HUES6 (cell line): ENCODE measurements around the gene USP17L15.
"Not testable (repeated sequence)": the region's sequence is repeated elsewhere in the genome, so short reads cannot be mapped to it uniquely, and the experiment has no call there.

Experiments
- H3K27ac ChIP-seq: 2 replicates; pipeline ENCODE4 v1.7.0; 2013; ENCODE audit warnings: low read depth, mild to moderate bottlenecking, low read length, inconsistent platforms
- H3K27me3 ChIP-seq: 2 replicates; pipeline ENCODE4 v1.6.1; 2013; ENCODE audit warnings: low read length; ENCODE audit not compliant: control insufficient read depth, insufficient read depth
- H3K36me3 ChIP-seq: 2 replicates; pipeline ENCODE4 v1.6.1; 2013; ENCODE audit warnings: low read length; ENCODE audit not compliant: control insufficient read depth, insufficient read depth
- H3K4me1 ChIP-seq: 2 replicates; pipeline ENCODE4 v1.6.1; 2013; ENCODE audit warnings: low read length; ENCODE audit not compliant: control insufficient read depth, insufficient read depth
- H3K4me3 ChIP-seq: 2 replicates; pipeline ENCODE4 v1.5.1; 2013; ENCODE audit warnings: low read depth, low read length
- H3K9ac ChIP-seq: one replicate; pipeline ENCODE4 v1.6.1; 2013; ENCODE audit warnings: mild to moderate bottlenecking, low read length
- H3K9me3 ChIP-seq: 2 replicates; pipeline ENCODE4 v1.6.1; 2013; ENCODE audit warnings: low read depth, low read length; ENCODE audit not compliant: control insufficient read depth, insufficient read depth

The USP17L15 gene

GRCh38 chr4:9234085-9234484 is at the start of gene USP17L15:
Gene USP17L15 (plus strand): TSS chr4:9234385. CDS start chr4:9234385, 0 bp downstream.
- not testable (repeated sequence) for H3K9ac ChIP-seq, H3K4me1 ChIP-seq, H3K36me3 ChIP-seq, H3K27me3 ChIP-seq, H3K27ac ChIP-seq, H3K9me3 ChIP-seq, H3K4me3 ChIP-seq

GRCh38 chr4:9210357-9210756 is 23.8 kb upstream of the USP17L15 start, which contains the start of gene USP17L10:
Gene USP17L10 (plus strand): TSS chr4:9210657. CDS start chr4:9210657, 0 bp downstream.
- H3K27me3 ChIP-seq = not testable (repeated sequence)

GRCh38 chr4:9214701-9215100 is 19.5 kb upstream of the USP17L15 start:
- H3K4me1 ChIP-seq, H3K36me3 ChIP-seq, H3K4me3 ChIP-seq, H3K27me3 ChIP-seq, H3K9me3 ChIP-seq, H3K27ac ChIP-seq, H3K9ac ChIP-seq: not testable (repeated sequence)

More at GRCh38 chr4:9210357-9210756, 23.8 kb upstream of the USP17L15 start, which contains the start of gene USP17L10:
- not testable (repeated sequence) for H3K36me3 ChIP-seq, H3K4me1 ChIP-seq, H3K4me3 ChIP-seq, H3K9ac ChIP-seq, H3K27ac ChIP-seq, H3K9me3 ChIP-seq

GRCh38 chr4:9215105-9215504 is 19.1 kb upstream of the USP17L15 start, which contains the start of gene USP17L11:
Gene USP17L11 (plus strand): TSS chr4:9215405. CDS start chr4:9215405, 0 bp downstream.
- not testable (repeated sequence) for H3K9me3 ChIP-seq, H3K27me3 ChIP-seq, H3K36me3 ChIP-seq, H3K4me1 ChIP-seq, H3K9ac ChIP-seq, H3K27ac ChIP-seq, H3K4me3 ChIP-seq

GRCh38 chr4:9219852-9220251 is 14.3 kb upstream of the USP17L15 start, which contains the start of gene USP17L12:
Gene USP17L12 (plus strand): TSS chr4:9220152. CDS start chr4:9220152, 0 bp downstream.
- H3K27ac ChIP-seq, H3K9me3 ChIP-seq, H3K9ac ChIP-seq, H3K4me1 ChIP-seq, H3K36me3 ChIP-seq, H3K4me3 ChIP-seq, H3K27me3 ChIP-seq: not testable (repeated sequence)

- H3K4me3 ChIP-seq, H3K36me3 ChIP-seq, H3K27me3 ChIP-seq, H3K27ac ChIP-seq, H3K9ac ChIP-seq, H3K4me1 ChIP-seq, H3K9me3 ChIP-seq: not testable (repeated sequence)
These were observed 9.6 kb upstream of the USP17L15 start, which contains the start of gene USP17L13 for GRCh38 chr4:9224596-9224995. Gene USP17L13 (plus strand): TSS chr4:9224896. CDS start chr4:9224896, 0 bp downstream.

- H3K4me1 ChIP-seq, H3K27ac ChIP-seq, H3K36me3 ChIP-seq, H3K9me3 ChIP-seq, H3K27me3 ChIP-seq, H3K4me3 ChIP-seq, H3K9ac ChIP-seq: not testable (repeated sequence)
These were observed 3.9 kb upstream of the USP17L15 start for GRCh38 chr4:9230249-9230648.

GRCh38 chr4:9238461-9238860 is 4.3 kb downstream of the USP17L15 start:
- H3K36me3 ChIP-seq, H3K4me3 ChIP-seq, H3K27me3 ChIP-seq, H3K27ac ChIP-seq, H3K4me1 ChIP-seq, H3K9ac ChIP-seq, H3K9me3 ChIP-seq: not testable (repeated sequence)

GRCh38 chr4:9243579-9243978 is 9.4 kb downstream of the USP17L15 start, which contains the start of gene USP17L17:
Gene USP17L17 (plus strand): TSS chr4:9243879. CDS start chr4:9243879, 0 bp downstream.
- not testable (repeated sequence) for H3K4me3 ChIP-seq, H3K27me3 ChIP-seq, H3K27ac ChIP-seq, H3K36me3 ChIP-seq, H3K4me1 ChIP-seq, H3K9me3 ChIP-seq, H3K9ac ChIP-seq

- not testable (repeated sequence) for H3K27ac ChIP-seq, H3K27me3 ChIP-seq, H3K4me3 ChIP-seq, H3K36me3 ChIP-seq, H3K9me3 ChIP-seq, H3K9ac ChIP-seq, H3K4me1 ChIP-seq
These were observed 13.9 kb downstream of the USP17L15 start, which contains the start of gene USP17L18 for GRCh38 chr4:9247953-9248680. Gene USP17L18 (plus strand): TSS chr4:9248630. CDS start chr4:9248630, 0 bp downstream.

- not testable (repeated sequence) for H3K4me1 ChIP-seq, H3K36me3 ChIP-seq, H3K9ac ChIP-seq, H3K9me3 ChIP-seq, H3K4me3 ChIP-seq, H3K27me3 ChIP-seq, H3K27ac ChIP-seq
These were observed 18.9 kb downstream of the USP17L15 start, which contains the start of gene USP17L19 for GRCh38 chr4:9253078-9253477. Gene USP17L19 (plus strand): TSS chr4:9253378. CDS start chr4:9253378, 0 bp downstream.
